Stromal cell of bone marrow (primary cell): ENCODE results near the gene ANKMY1.

Experiments used
- DNase-seq: peaks from one replicate; pipeline ENCODE4 v3.0.0-alpha.2; 2012; ENCODE audit warnings: low read depth

The ANKMY1 gene

GRCh38 chr2:240434728-240435456 is 122.9 kb downstream of the ANKMY1 start:
- peak; percentile 81 for DNase-seq

- peak; percentile 96 for DNase-seq
These were observed 123.6 kb downstream of the ANKMY1 start for GRCh38 chr2:240433973-240434727.

- DNase-seq = no peak
These were observed 124.7 kb downstream of the ANKMY1 start for GRCh38 chr2:240432820-240433801.

GRCh38 chr2:240432430-240432819 is 125.4 kb downstream of the ANKMY1 start:
- no peak for DNase-seq

- no peak for DNase-seq
These were observed 125.9 kb downstream of the ANKMY1 start for GRCh38 chr2:240431661-240432424.

GRCh38 chr2:240431271-240431660 is 126.5 kb downstream of the ANKMY1 start:
- no peak for DNase-seq

GRCh38 chr2:240430595-240430994 is 127.2 kb downstream of the ANKMY1 start:
- DNase-seq = no peak

- no peak for DNase-seq
These were observed 127.8 kb downstream of the ANKMY1 start for GRCh38 chr2:240429872-240430491.
